ENCODE data around the gene ALPP.
"Not testable (repeated sequence)": the region's sequence is repeated elsewhere in the genome, so short reads cannot be mapped to it uniquely, and the experiment has no call there.

The ALPP gene

DNA sequence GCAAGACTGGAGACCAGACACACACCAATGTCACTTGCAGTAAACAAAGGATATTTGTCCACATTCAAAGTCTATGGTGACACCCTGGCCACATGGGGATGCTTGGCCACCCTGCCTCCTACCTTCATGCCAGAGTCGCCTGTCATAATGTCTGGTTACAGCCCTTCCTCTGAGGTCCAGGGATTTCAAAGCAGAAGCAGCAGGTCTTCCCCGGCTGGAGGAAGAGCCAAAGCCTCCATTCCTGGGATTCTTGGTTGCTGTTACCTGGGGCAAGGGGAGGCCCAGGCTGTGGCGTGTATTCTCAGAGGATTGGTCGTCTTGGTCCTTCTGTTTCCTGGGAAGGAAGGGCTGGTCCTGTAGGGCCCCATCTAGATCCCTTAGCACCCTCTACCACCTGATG, 2.3 kb upstream of the ALPP start:
- no peak for DNase-seq (ENCODE audit: low read depth, low spot score)
- no peak overlapping the region for H3K4me3 ChIP-seq (ENCODE audit: low read length)

DNA sequence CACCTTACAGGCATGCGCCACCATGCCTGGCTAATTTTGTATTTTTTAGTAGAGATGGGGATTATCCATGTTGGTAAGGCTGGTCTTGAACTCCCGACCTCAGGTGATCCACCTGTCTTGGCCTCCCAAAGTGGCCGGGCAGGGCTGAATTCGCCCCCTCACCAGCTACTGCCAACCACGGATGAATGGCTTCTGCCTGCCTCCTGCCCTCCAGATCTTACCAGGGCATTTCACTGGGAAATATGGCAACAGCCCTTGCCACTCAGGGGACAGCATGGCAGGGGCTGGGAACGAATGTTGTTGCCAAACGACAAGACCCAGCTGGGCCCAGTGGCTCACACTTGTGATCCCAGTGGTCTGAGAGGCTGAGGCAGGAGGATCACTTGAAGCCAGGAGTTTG, 1.8 kb upstream of the ALPP start:
- no peak overlapping the region for H3K4me3 ChIP-seq (ENCODE audit: low read length)
- no peak for DNase-seq (ENCODE audit: low read depth, low spot score)

DNA sequence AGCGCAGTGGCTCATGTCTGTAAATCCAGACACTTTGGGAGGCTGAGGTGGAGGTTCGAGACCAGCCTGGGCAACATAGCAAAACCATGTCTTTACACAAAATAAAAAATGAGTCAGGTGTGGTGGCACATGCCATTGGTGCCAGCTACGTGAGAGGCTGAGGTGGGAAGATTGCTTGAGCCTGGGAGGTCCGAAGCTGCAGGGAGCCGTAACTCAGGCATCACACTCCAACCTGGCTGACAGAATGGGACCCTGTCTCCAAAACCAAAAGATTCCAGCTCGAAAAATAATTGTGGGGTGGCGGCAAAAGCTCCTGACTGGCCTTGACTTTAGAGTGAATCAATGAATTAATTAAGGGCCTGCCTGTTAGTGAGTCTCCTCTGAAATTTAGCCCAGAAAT, 1.2 kb upstream of the ALPP start:
- no peak overlapping the region for H3K4me3 ChIP-seq (ENCODE audit: low read length)
- no peak for DNase-seq (ENCODE audit: low read depth, low spot score)

DNA sequence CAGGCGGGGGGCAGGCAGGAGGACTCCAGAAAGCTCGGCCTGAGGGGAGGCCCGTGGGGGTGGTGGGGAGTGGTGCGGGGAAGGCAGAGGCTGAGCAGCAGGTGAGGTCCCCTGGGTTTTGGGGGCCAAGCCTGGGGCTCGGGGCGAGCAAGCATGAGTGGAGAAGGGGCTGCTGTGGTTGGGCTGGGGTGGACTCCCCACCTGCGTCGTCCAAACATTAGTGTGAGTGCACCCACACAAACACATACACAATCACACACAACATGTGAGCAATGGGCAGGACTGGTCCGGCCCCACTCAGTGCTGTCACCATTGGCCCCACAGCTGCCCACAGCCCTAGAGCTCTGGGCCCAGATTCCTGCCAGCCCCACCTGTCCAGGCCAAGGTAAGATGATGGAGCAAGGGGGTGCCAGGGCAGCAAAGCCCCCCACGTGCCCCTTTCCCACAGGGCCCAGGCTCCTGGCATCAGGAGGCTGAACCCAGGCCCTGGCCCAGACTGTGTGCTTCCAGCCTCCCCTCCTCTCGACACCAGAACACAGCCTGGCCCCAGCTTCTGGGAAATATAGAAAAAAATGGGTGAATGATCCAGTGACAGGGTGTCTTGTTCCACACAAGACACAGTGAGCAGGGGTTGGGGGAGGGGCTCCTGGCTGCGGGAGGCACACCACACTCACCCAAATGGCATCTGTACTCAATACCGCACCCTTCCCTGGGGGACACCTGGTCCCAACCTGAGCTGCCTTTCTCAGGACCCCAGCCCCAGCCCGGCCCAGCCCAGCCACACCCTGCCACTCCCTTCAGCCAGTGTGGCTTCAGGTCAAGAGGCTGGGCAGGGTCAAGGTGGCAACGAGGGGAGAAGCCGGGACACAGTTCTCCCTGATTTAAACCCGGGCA, 463 bp upstream of the ALPP start:
- no peak overlapping the region for H3K4me3 ChIP-seq (ENCODE audit: low read length)
- DNase-seq (ENCODE audit: low read depth, low spot score) = no peak

DNA sequence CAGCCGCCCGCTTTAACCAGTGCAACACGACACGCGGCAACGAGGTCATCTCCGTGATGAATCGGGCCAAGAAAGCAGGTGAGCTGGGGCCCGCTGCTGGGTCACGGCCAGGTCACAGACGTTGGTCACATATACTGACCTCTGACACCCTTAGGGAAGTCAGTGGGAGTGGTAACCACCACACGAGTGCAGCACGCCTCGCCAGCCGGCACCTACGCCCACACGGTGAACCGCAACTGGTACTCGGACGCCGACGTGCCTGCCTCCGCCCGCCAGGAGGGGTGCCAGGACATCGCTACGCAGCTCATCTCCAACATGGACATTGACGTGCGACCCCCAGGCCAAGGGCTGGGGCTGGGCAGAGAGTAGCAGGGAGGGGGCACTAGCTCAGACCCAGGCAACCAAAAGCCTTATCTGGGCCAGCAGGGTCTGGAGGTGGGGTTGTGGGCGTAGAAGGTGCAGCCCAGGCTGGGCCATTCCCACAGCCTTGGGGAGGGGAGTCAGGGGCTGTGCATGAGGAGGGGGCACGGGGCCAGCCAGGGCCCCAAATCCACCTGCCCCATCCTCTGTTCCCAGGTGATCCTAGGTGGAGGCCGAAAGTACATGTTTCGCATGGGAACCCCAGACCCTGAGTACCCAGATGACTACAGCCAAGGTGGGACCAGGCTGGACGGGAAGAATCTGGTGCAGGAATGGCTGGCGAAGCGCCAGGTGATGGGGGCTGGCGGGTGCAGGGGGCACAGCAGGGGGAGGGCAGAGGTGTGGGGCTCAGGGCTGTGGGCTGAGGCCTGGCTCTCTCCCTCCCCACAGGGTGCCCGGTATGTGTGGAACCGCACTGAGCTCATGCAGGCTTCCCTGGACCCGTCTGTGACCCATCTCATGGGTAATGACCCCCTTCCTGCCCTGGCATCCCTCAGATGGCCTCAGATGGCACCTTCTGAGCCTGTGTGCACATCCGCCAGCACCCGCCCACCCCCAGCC, 1.3 kb downstream of the ALPP start:
- DNase-seq (ENCODE audit: low read depth, low spot score); H3K4me3 ChIP-seq (ENCODE audit: low read length): not testable (repeated sequence)

DNA sequence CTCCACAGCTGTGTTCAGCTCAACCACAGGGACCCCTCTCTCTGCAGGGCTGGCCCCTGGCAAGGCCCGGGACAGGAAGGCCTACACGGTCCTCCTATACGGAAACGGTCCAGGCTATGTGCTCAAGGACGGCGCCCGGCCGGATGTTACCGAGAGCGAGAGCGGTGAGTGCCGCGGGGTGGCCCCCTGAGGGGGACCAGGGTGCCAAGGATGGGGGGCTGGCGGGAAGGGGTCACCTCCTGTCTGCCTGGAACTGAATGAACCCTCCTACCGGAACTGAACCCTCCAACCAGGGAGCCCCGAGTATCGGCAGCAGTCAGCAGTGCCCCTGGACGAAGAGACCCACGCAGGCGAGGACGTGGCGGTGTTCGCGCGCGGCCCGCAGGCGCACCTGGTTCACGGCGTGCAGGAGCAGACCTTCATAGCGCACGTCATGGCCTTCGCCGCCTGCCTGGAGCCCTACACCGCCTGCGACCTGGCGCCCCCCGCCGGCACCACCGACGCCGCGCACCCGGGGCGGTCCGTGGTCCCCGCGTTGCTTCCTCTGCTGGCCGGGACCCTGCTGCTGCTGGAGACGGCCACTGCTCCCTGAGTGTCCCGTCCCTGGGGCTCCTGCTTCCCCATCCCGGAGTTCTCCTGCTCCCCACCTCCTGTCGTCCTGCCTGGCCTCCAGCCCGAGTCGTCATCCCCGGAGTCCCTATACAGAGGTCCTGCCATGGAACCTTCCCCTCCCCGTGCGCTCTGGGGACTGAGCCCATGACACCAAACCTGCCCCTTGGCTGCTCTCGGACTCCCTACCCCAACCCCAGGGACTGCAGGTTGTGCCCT, 2.9 kb downstream of the ALPP start:
- DNase-seq (ENCODE audit: low read depth, low spot score); H3K4me3 ChIP-seq (ENCODE audit: low read length): not testable (repeated sequence)

DNA sequence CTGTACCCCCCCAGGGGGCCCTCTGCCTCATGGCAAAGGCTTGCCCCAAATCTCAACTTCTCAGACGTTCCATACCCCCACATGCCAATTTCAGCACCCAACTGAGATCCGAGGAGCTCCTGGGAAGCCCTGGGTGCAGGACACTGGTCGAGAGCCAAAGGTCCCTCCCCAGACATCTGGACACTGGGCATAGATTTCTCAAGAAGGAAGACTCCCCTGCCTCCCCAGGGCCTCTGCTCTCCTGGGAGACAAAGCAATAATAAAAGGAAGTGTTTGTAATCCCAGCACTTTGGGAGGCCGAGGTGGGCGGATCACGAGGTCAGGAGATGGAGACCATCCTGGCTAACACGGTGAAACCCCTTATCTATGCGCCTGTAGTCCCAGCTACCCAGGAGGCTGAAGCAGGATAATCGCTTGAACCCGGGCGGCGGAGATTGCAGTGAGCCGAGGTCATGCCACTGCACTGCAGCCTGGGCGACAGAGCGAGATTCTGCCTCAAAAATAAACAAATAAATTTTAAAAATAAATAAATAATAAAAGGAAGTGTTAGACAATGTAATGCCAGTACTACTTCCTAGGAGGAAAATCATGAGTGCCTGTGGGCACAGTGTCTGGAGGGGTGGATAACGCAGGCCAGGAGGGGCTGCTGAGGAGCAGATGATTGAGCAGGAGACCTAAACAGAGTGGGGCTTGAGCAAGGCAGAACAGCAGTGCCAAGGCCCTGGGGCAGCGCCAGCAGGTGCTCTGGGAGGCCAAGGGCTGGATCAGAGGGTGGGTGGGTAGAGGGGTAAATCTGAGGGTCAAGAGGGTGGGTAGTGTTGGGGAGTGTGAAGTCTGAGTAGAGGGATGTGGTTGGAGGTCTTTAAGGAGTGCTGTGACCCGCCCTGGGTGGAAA, 4.0 kb downstream of the ALPP start:
- no peak overlapping the region for H3K4me3 ChIP-seq (ENCODE audit: low read length)
- no peak for DNase-seq (ENCODE audit: low read depth, low spot score)

DNA sequence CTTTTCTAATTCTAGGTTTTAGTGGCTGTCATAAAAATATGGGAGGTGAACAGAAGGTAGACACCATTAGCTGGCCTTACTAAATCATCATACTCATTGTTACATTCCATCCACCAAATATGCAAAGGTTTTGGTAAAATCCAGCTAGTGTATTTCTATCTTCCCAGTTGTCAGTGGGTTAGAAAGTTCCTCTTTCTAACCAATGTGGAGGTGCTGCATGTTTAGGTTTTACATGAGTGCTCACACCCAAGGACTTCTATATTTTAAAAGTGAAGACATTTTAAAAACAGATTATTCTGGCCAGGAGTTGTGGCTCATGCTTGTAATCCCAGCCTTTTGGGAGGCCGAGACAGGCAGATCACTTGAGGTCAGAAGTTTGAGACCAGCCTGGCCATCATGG, 5.9 kb downstream of the ALPP start:
- no peak overlapping the region for H3K4me3 ChIP-seq (ENCODE audit: low read length)
- no peak for DNase-seq (ENCODE audit: low read depth, low spot score)

DNA sequence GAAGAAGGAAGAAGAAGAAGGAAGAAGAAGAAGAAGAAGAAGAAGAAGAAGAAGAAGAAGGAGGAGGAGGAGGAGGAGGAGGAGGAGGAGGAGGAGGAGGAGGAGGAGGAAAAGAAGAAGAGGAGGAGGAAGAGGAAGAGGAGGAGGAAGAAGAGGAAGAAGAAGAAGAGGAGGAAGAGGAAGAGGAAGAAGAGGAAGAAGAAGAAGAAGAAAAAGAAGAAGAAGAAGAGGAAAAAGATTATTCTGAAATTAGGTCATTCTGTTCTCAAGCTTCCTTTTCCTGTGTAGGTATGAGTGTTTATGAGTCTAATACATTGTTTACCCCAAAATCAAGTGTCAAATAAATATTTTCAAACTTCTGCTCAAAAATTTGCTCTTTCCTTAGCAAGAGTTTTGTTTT, 6.5 kb downstream of the ALPP start:
- DNase-seq (ENCODE audit: low read depth, low spot score); H3K4me3 ChIP-seq (ENCODE audit: low read length): not testable (repeated sequence)

DNA sequence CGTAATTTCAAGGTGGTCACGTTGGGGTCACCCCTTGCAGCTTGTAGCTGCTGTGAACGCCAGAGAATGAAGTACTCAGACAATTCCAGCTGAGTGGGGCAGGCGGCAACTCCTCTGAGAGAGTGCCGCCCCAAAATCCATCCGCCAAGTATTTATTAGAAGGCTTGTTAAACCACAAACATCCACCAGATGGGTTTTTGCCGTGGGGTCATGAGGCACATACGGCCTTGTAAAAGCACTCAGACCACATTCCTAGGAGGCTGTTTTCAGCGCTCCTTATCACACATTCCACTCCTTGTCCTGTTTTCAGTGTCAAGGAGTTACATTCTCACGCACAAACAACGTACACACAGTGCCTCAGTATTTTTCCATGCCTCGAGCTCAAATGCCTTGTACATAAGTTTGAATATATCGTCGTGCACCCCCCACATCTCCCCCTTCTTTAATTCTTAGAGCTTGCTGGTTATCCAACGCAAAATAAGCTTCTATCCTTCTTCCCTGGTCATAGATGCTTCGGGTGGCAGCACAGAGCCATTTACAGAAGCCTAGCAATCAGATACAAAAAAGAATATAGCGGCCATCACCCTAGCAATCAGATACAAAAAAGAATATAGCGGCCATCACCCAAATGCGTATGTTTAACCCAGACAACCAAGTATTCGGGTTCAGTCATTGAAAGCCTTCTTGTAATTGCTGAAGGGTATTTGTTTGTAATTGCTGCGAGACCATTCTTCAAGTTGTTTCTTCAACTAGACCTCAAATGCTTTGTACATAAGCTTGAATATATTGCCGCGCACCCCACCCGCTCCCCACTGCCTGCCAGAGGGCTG, 7.3 kb downstream of the ALPP start:
- no peak for DNase-seq (ENCODE audit: low read depth, low spot score)
- no peak overlapping the region for H3K4me3 ChIP-seq (ENCODE audit: low read length)

DNA sequence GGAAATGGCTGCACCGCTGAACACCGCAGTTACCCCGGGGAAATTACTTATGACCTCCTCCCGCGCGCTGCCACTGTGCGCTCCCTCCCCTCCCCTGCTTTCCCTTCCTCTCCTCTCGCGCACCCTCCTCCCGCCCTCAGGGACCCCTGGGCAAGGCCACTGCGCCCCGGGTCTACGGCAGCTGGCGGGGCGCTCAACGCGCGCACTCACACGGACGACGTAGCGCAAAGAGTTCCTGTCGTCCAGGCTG, 7.9 kb downstream of the ALPP start:
- no peak for DNase-seq (ENCODE audit: low read depth, low spot score)
- no peak overlapping the region for H3K4me3 ChIP-seq (ENCODE audit: low read length)

DNA sequence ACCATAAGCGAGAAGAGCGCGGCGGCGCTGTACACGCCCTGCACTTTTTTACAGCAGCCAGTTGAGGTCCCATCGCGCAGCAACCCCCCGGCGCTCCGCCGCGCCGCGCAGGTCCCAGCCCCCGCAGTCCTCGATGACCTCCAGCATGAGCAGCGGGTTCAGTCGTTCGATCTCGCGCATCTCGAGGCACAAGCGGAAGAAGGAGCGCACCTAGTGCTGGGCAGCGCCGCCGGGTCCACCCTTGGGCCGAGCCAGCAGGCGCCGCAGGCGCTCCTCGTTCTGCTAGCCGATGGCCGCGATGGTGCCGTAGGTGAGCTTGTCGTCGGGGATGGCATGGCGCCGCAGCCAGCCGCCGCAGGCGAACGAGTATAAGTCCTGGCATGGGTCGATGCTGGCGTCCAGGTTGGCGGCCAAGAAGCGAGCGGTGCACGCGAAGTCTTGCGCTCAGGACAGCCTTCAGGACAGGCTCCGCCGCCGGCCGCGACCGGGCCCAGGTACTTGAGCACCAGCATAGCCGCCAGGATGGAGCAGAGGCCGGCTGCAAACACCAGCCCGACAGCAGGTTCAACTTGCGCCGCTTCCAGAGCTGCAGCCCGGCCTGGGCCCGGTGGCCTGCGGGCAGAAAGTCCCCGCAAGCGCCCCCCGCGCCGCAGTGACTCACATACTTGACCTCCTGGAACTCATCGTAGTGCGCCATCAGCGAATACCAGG, 8.3 kb downstream of the ALPP start:
- no peak overlapping the region for H3K4me3 ChIP-seq (ENCODE audit: low read length)
- no peak for DNase-seq (ENCODE audit: low read depth, low spot score)

DNA sequence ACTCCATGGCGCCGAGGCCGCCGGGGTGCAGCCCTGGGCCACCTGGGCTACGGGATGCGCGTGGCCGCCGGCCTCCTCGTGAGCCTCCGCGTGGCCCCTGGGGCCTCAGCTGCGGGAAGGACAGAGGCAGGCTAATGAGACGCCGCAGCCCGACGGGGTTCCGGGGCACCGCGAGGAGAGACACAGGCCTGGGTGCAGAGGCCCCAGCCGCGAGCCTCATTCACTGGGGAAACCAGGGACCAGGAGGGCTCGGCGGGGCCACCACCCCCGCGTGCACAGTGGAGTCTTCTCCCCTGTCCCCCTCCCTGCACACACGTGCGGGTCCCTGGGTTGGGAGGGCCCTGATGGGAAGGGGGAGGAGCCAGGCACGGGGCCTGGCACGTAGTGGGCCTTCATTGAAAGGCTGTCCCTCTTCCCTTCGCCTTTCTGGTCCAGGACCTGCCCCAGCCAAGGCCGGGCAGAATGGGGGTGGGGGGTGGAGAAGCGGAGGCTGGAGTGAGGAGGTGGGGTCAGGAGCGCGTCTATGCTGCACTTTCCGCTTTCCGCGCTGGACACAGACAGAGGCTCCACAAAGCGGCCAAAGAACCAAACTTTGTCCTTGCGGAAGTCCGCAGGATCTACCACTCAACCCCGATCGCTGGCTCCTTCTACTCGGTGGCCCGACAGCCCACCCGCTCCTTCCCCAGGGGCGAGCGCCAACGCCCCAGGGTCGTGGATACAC, 9.1 kb downstream of the ALPP start:
- H3K4me3 ChIP-seq (ENCODE audit: low read length) = no peak overlapping the region
- no peak for DNase-seq (ENCODE audit: low read depth, low spot score)

DNA sequence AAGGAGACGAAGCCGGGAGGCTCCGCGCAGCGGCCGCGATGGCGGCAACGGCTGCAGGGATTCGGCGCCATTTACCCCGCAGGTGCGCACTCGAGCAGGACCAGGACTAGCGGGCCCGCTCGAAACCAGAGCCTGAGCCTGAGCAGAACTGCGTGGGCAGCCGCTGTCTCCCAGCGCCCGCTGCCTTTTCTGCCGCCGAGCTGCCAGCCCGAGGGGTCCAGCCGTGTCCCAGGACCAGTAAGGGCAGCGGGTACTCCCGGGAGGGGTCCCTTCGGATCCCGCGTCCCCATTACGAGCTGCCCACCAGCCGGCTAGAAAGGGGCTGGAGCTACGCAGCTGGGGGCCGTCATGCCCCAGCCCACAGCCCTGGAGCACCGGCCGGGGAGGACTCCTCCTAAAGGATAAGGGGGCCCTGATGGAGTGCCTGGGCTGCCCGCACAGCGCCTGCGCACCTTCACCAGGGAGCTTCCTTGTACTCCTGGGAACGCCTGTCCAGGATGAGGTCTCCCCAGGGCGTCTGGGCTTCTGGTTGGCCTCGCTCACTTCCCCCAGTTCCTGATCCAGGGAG, 9.9 kb downstream of the ALPP start:
- no peak for DNase-seq (ENCODE audit: low read depth, low spot score)
- no peak overlapping the region for H3K4me3 ChIP-seq (ENCODE audit: low read length)

DNA sequence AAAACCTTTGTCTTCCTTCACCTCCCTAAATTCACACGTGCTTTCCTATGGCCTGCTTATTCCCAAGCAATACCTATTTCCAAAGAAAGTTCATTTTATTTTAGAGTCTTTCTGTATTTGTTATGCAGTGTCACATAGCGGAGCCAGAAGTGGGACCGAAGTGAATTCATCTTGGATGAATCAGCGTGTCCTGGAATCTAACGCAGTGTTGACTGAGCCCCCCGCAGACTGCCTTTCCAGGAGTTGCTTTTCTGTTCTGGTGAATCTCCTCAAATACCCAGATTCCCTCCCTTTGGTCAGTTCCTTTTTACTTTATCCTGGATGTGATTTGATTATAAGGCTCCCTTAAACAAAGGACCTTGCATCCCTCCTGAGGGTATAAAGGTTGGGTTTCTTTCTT, 10.8 kb downstream of the ALPP start:
- no peak overlapping the region for H3K4me3 ChIP-seq (ENCODE audit: low read length)
- no peak for DNase-seq (ENCODE audit: low read depth, low spot score)

DNA sequence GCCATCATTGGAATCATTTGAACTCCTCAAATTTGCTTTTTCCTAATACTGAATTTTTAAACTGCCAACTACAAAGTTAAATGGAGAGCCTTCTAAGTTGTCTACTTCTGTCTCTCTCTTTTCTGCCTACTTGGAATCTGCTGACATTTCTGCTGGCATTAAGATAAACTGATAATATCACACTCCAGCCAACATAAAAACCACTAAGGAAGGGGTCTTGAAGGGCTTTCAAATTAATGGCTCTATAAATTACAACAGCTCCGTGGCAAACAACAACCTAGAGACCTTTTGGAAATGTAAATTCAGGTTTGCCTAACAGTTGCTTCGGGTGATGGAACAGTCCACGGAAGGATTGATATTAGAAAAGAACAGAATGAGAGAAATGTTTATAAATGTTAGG, 12.1 kb downstream of the ALPP start:
- no peak for DNase-seq (ENCODE audit: low read depth, low spot score)
- no peak overlapping the region for H3K4me3 ChIP-seq (ENCODE audit: low read length)
